ENCODE results near the gene PSMF1.

The PSMF1 gene

DNA sequence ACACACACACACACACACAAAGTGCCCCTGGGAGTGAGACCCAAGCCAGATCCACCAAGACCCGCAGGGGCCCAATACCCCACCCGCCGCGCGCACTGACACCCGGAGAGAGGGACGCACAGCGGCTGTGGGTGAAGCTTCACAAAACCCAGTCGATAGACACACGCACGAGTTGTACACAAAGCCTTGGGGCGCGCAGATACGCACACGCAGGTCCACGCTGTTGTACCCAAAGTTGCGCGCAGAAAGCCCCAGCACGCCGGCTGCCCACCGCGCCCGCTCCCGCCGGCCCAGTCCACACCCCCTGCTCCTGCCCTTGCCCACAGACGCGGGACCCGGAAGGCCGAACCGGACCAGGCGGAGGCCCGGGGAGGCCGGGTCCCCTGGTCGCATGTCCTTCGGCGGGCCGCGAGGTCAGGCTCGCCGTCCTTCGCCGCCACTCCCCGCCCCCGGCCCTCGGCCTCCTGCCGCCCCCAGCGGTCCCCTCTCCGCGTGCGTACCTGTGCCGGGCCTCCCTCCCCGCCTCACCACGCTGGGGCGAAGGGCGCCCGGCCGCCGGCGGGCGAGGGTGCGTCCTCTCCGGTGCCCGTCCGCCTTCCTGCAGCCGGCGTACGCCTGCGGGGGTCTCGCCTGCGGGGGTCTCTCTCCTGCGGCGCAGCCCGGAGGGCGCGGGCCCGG lies 66.4 kb downstream of the PSMF1 start, which contains the start of gene TMEM74B:
Gene TMEM74B, minus strand, starts transcription at position 344 of the 678 bp plus-strand sequence. CDS start 1,180 bp downstream, outside the sequence.
- DNase-seq (ENCODE audit: low read depth, low spot score): no peak
- in situ Hi-C loops (cut with HindIII; ENCODE audit: low sequenced_read_pairs): no loop called here
- TF ChIP-seq, protein P1, sequence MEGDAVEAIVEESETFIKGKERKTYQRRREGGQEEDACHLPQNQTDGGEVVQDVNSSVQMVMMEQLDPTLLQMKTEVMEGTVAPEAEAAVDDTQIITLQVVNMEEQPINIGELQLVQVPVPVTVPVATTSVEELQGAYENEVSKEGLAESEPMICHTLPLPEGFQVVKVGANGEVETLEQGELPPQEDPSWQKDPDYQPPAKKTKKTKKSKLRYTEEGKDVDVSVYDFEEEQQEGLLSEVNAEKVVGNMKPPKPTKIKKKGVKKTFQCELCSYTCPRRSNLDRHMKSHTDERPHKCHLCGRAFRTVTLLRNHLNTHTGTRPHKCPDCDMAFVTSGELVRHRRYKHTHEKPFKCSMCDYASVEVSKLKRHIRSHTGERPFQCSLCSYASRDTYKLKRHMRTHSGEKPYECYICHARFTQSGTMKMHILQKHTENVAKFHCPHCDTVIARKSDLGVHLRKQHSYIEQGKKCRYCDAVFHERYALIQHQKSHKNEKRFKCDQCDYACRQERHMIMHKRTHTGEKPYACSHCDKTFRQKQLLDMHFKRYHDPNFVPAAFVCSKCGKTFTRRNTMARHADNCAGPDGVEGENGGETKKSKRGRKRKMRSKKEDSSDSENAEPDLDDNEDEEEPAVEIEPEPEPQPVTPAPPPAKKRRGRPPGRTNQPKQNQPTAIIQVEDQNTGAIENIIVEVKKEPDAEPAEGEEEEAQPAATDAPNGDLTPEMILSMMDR (IDR thresholded peaks at IDR 0.05; ENCODE audit: low read depth, low read length): no peak
- H3K4me3 ChIP-seq (ENCODE audit: low read depth, low read length): peak within 1 kb of the TSS; percentile 27

DNA sequence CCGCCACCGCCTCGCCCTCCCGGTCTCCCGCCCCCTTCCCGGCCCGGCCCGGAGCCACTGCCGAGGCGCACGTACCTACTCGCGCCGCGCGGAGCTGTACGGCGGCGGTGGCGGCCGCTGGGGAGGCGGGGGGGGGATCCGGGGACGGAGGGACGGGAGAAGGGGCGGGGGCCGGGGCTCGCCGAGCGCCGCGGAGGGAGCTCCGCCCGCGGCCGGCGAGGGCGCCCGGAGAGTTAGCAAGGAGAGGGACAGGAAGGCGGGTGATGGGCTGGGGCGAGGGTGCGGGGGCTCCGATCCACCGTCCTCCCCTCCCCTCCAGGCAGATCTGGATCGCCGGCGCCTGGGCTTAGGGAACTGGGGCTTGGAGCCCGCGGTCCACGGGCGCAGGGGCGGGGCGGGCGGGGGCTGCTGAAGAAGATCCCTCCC lies 66.9 kb downstream of the PSMF1 start:
- TF ChIP-seq, protein P1 (IDR thresholded peaks at IDR 0.05; ENCODE audit: low read depth, low read length): no peak
- DNase-seq (ENCODE audit: low read depth, low spot score): no peak
- in situ Hi-C loops (cut with HindIII; ENCODE audit: low sequenced_read_pairs): no loop called here
- peak overlapping the region; percentile 27 for H3K4me3 ChIP-seq (ENCODE audit: low read depth, low read length)

DNA sequence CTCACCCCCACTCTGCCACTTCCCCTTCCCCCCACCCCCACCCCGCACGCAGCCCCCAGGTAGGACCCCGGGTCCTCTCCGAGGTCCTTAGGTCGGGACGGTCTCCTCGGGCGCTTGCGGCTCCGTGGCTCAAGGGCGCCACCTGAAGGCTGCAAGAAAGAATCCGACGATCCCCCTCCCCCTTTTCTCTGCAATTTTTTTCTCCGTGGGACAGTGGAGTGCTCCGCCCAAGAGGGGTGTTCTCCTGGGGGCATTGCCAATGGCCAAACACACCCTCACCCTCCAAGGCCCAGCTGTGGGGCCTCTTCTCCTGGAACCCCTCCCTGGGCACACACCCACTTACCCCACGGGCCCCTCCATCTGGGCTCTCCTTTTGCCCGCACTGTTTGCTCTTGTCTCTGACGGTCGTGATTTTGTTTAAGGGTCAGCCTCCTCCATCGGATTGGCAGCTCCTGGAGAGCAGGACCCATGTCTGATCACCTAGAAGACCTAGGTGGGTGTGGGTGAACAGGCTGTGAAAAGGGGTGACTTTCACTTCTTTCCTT lies 67.5 kb downstream of the PSMF1 start:
- in situ Hi-C loops (cut with HindIII; ENCODE audit: low sequenced_read_pairs): no loop called here
- DNase-seq (ENCODE audit: low read depth, low spot score): peak; percentile 7
- H3K4me3 ChIP-seq (ENCODE audit: low read depth, low read length): no peak overlapping the region
- TF ChIP-seq, protein P1 (IDR thresholded peaks at IDR 0.05; ENCODE audit: low read depth, low read length): peak; percentile 69

DNA sequence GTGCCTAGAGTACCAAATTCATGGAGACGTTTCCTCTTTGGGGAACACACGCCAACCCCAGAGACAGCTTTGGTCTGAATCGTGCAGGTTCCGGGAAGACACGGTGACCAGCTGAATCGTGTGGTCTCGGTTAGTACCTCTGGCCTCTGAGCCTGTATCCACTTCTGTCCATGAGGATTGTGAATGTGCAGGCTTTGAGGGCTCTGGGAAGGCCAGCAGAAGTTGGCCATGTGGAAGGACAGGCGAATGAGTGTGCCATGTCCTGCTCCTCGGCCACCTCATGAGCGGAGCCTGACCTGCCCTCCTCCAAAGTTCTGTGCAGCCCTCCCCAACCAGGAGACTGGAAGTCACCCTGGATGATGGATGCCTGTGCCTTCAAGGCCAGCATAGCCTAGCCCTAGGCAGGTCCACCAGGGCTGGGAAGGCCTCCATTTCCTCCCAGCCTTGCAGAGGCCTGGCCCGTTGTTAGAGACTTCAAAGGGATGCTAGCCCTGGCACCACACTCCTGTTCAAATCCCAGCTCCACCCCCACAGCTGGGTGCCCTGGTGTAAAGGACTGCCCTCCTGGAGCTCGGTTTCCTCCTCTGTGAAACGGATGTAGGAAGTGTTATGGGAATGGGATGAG lies 68.1 kb downstream of the PSMF1 start:
- no peak overlapping the region for H3K4me3 ChIP-seq (ENCODE audit: low read depth, low read length)
- TF ChIP-seq, protein P1 (IDR thresholded peaks at IDR 0.05; ENCODE audit: low read depth, low read length): no peak
- in situ Hi-C loops (cut with HindIII; ENCODE audit: low sequenced_read_pairs): no loop called here
- DNase-seq (ENCODE audit: low read depth, low spot score): no peak

DNA sequence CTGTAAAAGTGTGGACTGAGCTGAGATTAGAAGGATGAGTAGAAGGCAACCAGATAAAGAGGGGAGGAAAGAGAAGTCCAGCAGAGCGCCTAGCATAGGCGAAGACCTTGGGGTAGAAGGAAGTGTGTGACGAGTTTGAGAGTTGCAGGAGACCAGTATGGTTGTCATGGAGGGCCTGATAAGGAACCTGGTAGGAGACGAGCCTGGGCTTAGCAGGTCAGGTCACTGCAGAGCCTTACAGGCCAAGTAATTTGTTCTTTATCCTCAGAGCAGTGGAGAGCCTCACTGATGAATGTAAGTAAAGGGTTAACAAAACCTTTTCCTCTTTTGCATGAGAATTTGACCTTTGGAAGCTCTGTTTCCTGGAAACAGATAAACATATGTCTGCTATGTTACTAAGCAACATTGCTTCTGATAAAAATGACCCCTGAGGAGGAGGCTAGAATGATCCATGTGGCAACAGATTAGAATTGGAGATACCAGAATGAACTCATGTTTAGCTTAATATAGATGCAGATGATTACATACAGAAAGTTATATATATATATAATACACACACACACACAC lies 69.3 kb downstream of the PSMF1 start:
- DNase-seq (ENCODE audit: low read depth, low spot score): no peak
- no peak overlapping the region for H3K4me3 ChIP-seq (ENCODE audit: low read depth, low read length)
- in situ Hi-C loops (cut with HindIII; ENCODE audit: low sequenced_read_pairs): no loop called here
- TF ChIP-seq, protein P1 (IDR thresholded peaks at IDR 0.05; ENCODE audit: low read depth, low read length): no peak

DNA sequence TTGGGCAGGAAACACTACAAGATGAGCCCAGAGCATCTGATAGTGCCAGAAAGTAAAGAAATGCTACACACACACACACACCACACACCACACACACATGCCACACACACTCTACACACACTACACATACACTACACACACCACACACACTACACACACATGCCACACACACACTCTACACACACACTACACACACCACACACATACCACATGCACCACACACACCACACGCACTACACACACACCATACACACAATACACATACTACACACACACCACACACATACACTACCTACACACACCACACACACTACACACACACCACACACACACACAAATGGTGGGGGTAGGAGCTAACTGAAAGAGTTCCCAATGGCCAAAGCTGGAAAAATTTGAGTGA lies 69.9 kb downstream of the PSMF1 start:
- H3K4me3 ChIP-seq (ENCODE audit: low read depth, low read length): no peak overlapping the region
- TF ChIP-seq, protein P1 (IDR thresholded peaks at IDR 0.05; ENCODE audit: low read depth, low read length): no peak
- in situ Hi-C loops (cut with HindIII; ENCODE audit: low sequenced_read_pairs): no loop called here
- DNase-seq (ENCODE audit: low read depth, low spot score): no peak
